DND-41 (cell line): Measurements from ENCODE around the gene MYH9.

Source experiments
- CTCF ChIP-seq: IDR thresholded peaks from 2 replicates; pipeline ENCODE4 v1.5.1; 2012; ENCODE audit warnings: borderline replicate concordance, low read length, moderate library complexity, mild to moderate bottlenecking; ENCODE audit not compliant: poor library complexity, severe bottlenecking; ENCODE audit errors: extremely low read depth
- EZH2 ChIP-seq: IDR thresholded peaks from 3 replicates; pipeline ENCODE4 v1.6.1; 2012; ENCODE audit warnings: borderline replicate concordance, low read depth, mild to moderate bottlenecking, moderate library complexity, low read length, inconsistent platforms; ENCODE audit not compliant: severe bottlenecking

- TF ChIP-seq CTCF: no peak
- no peak for TF ChIP-seq EZH2
Observed at GRCh38 chr22:36331912-36332622, 55.7 kb downstream of the MYH9 start.
